Mesothelial cell of epicardium (in vitro differentiated cells): ENCODE data around the gene SIX2. TPM values are rescaled to one million over a fixed set of nuclear protein-coding genes. Genes with fewer than 3 reads are reported as not detected.

ENCODE experiments used
- DNase-seq, 2 experiments: peaks; one replicate each; pipeline ENCODE4 v3.0.0; 2021; ENCODE audit warnings: low spot score in 2 of 2; ENCODE audit not compliant: unreplicated experiment in 2 of 2
- H3K27ac Mint-ChIP-seq: 2 replicates; pipeline ENCODE4 v1.8.0; 2021; ENCODE audit warnings: mixed read lengths
- H3K27me3 Mint-ChIP-seq: 2 replicates; pipeline ENCODE4 v1.8.0; 2021; ENCODE audit warnings: low read depth, mixed read lengths
- H3K36me3 Mint-ChIP-seq: 2 replicates; pipeline ENCODE4 v1.8.0; 2021; ENCODE audit warnings: mixed read lengths
- H3K4me1 Mint-ChIP-seq: 2 replicates; pipeline ENCODE4 v1.8.0; 2021; ENCODE audit warnings: mixed read lengths
- H3K4me3 Mint-ChIP-seq: 2 replicates; pipeline ENCODE4 v1.8.0; 2021; ENCODE audit warnings: mild to moderate bottlenecking, moderate library complexity, mixed read lengths
- H3K9me3 Mint-ChIP-seq: 2 replicates; pipeline ENCODE4 v1.8.0; 2021; ENCODE audit warnings: mixed read lengths
- total RNA-seq: library from RNA; stranded (reverse); gene quantifications from 3 replicates; pipeline ENCODE4 v1.2.1, GENCODE V29; 2021
- TF ChIP-seq, protein P1 (sequence below): fragments of 200-600 bp; sonication (generic); IDR thresholded peaks from one replicate; pipeline ENCODE4 v1.5.0; 2021; ENCODE audit warnings: antibody characterized with exemption; ENCODE audit not compliant: unreplicated experiment

SIX2 gene
- total RNA-seq, 1 donor from 2014 or later: not detected

DNA sequence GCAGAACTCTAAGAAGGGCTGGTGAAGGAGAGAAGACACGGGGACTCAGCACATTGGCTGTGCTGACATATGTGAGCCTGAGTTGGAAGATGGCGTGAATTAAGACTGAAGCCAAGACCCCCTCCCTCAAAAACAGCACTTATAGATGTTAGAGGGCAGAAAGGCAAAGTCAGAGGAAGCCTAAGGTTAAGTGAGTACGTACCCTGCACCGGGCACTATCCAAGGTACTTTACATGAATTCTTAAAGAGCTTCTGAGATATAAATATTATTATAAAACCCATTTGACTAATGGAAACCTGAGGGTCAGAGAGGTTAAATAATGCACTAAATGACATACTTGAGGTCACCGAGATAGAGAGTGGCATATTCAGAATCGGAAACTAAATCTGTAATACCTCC lies 42.2 kb downstream of the SIX2 start:
- H3K4me3 Mint-ChIP-seq: no peak overlapping the region
- no peaks in the 10 kb centered on the region for H3K36me3 Mint-ChIP-seq
- no peaks in the 10 kb centered on the region for H3K4me1 Mint-ChIP-seq
- DNase-seq: no peak
- TF ChIP-seq, protein P1, sequence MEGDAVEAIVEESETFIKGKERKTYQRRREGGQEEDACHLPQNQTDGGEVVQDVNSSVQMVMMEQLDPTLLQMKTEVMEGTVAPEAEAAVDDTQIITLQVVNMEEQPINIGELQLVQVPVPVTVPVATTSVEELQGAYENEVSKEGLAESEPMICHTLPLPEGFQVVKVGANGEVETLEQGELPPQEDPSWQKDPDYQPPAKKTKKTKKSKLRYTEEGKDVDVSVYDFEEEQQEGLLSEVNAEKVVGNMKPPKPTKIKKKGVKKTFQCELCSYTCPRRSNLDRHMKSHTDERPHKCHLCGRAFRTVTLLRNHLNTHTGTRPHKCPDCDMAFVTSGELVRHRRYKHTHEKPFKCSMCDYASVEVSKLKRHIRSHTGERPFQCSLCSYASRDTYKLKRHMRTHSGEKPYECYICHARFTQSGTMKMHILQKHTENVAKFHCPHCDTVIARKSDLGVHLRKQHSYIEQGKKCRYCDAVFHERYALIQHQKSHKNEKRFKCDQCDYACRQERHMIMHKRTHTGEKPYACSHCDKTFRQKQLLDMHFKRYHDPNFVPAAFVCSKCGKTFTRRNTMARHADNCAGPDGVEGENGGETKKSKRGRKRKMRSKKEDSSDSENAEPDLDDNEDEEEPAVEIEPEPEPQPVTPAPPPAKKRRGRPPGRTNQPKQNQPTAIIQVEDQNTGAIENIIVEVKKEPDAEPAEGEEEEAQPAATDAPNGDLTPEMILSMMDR: no peak
- no peak overlapping the region for H3K27ac Mint-ChIP-seq
- H3K27me3 Mint-ChIP-seq: peaks cover 79% of the 10 kb centered on the region
- H3K9me3 Mint-ChIP-seq: no peaks in the 10 kb centered on the region

DNA sequence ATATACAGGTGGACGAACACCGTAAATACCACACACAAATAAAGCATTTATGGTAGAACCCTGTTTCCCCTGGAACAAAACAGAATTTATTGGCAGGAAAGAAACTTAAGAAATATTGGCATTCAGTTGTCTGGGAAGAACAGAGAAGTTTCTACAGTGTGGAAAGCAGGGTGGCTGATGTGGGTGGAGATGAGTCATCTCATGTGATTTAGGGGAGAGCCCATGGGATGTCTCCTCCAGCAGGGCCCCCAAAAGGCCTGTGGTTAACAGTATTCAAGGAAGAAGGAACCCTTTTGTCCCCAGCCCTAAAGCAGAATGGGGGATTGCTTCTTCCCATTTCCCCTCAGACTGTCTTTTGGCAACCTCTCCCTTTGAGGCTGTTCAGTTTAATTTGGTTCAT lies 43.6 kb downstream of the SIX2 start:
- peaks cover 82% of the 10 kb centered on the region for H3K27me3 Mint-ChIP-seq
- H3K4me3 Mint-ChIP-seq: no peak overlapping the region
- no peaks in the 10 kb centered on the region for H3K9me3 Mint-ChIP-seq
- H3K36me3 Mint-ChIP-seq: no peaks in the 10 kb centered on the region
- no peak for DNase-seq
- TF ChIP-seq, protein P1: no peak
- no peak overlapping the region for H3K27ac Mint-ChIP-seq
- no peaks in the 10 kb centered on the region for H3K4me1 Mint-ChIP-seq

DNA sequence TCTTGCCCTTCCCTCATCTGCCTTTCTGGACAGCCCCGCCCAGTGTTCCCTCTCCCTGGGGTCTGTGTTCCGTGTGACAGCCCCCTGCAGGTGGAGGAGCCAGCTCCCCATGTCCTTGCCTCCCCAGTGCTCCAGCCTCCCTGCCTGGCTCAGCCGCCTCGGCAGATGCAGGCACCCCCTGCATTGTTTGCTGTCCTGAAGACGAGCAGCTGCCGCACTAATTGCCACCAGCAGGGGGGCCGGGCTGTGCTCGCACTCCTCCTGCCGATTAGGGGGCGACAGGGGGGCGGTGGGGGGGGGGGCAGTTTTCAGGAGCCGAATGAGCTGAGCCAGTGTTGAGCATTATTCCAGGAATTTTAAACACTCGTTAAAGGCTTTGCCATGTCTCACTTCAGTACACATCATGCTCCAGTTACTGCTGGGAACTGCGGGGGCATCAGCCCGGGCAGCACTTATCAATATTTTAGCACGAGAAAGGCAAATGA lies 44.5 kb downstream of the SIX2 start:
- DNase-seq: no peak
- TF ChIP-seq, protein P1: no peak
- H3K36me3 Mint-ChIP-seq: no peaks in the 10 kb centered on the region
- H3K4me1 Mint-ChIP-seq: no peaks in the 10 kb centered on the region
- peaks cover 88% of the 10 kb centered on the region for H3K27me3 Mint-ChIP-seq
- no peak overlapping the region for H3K27ac Mint-ChIP-seq
- no peaks in the 10 kb centered on the region for H3K9me3 Mint-ChIP-seq
- no peak overlapping the region for H3K4me3 Mint-ChIP-seq

DNA sequence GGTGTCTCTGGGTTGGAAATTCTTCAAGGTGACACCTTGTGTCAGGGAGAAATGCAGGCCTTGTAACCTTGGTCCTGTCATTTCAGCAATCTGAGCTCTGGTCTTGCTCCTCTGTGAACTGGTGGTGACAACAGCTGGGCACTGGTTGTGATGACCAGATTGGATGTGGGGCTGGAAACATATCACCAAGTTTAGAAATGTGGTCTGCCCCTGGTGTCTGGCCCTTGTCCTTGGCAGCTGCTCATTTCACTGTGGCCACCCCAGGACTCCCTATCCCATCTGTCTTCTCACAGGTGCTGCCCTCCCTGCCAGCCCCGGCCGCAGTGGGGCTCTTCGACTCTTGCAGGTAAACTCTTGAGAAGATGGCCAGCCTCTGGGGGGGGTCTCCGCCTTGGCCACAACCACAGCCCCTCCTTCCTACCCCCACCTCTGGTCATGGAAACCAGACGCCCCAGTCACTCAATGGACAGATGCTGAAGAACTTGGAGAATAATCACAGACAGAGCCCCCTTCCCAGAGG lies 47.0 kb downstream of the SIX2 start:
- no peak for DNase-seq
- Mint-ChIP-seq H3K27ac (no peak overlapping the region), H3K9me3 (no peaks in the 10 kb centered on the region), H3K27me3 (peaks cover 96% of the 10 kb centered on the region), H3K4me3 (no peak overlapping the region), H3K4me1 (no peaks in the 10 kb centered on the region), H3K36me3 (no peaks in the 10 kb centered on the region)
- TF ChIP-seq, protein P1: no peak

DNA sequence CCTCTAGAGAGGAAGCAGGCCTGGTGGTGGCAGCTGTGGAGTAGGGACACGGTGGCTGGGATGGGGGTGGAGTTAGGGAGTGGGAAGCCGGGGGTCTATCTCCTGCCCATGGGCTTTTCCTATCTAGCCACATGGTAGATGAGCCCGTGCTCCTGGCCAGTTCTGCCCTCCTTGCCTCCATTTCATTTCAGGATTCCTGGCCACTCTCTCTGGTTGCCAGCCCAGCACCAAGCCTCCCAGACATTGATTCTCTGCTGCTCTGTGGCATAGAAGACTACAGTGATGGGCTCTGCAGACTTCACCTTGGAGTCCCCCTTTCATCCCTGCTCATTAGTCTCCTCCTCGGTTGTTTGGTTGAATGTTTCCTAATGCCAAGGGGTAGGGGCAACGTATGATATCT lies 48.4 kb downstream of the SIX2 start:
- no peak for DNase-seq
- TF ChIP-seq, protein P1: no peak
- H3K27ac Mint-ChIP-seq: no peak overlapping the region
- H3K4me1 Mint-ChIP-seq: peaks cover 1% of the 10 kb centered on the region
- H3K27me3 Mint-ChIP-seq: peaks cover 97% of the 10 kb centered on the region
- no peaks in the 10 kb centered on the region for H3K9me3 Mint-ChIP-seq
- no peak overlapping the region for H3K4me3 Mint-ChIP-seq
- H3K36me3 Mint-ChIP-seq: no peaks in the 10 kb centered on the region

DNA sequence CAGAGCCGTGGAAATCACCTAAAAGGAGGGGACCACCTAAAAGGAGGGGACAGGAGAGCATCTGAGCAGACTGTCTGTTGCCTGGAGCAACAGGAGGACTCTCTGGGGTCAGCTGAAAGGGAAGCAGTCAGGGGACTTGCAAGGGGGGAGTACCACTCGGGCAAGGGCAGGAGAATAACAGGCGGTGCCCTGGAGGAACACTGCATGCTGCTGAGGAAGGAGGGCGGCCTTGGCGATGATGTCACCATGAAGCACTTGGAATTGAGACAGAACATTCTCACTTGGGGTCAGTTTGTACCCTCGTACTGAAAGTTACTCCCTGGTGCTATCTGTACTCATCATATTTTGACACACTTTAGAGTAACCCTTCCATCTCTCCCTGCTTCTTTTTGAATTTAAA lies 49.4 kb downstream of the SIX2 start:
- H3K27me3 Mint-ChIP-seq: peaks cover 98% of the 10 kb centered on the region
- peaks cover 9% of the 10 kb centered on the region for H3K4me1 Mint-ChIP-seq
- TF ChIP-seq, protein P1: no peak
- DNase-seq: no peak
- no peak overlapping the region for H3K27ac Mint-ChIP-seq
- no peaks in the 10 kb centered on the region for H3K36me3 Mint-ChIP-seq
- H3K4me3 Mint-ChIP-seq: no peak overlapping the region
- no peaks in the 10 kb centered on the region for H3K9me3 Mint-ChIP-seq
